Type B pancreatic cell (in vitro differentiated cells): ENCODE results near the gene LRRC71. TPM values are rescaled to one million over a fixed set of nuclear protein-coding genes. Genes with fewer than 3 reads are reported as not detected.

ENCODE experiments used
- DNase-seq: peaks from one replicate; pipeline ENCODE4 v3.0.0; 2021; ENCODE audit warnings: mixed read lengths; ENCODE audit not compliant: unreplicated experiment; ENCODE audit errors: extremely low spot score
- H3K27ac Mint-ChIP-seq: 2 replicates; pipeline ENCODE4 v1.8.0; 2021; ENCODE audit warnings: mild to moderate bottlenecking, mixed read lengths
- H3K27me3 Mint-ChIP-seq: 2 replicates; pipeline ENCODE4 v1.8.0; 2021; ENCODE audit warnings: mixed read lengths
- H3K36me3 Mint-ChIP-seq: 2 replicates; pipeline ENCODE4 v1.8.0; 2021; ENCODE audit warnings: mixed read lengths
- H3K4me1 Mint-ChIP-seq: one replicate; pipeline ENCODE4 v1.8.0; 2021; ENCODE audit warnings: mixed read lengths; ENCODE audit not compliant: unreplicated experiment
- H3K4me3 Mint-ChIP-seq: 2 replicates; pipeline ENCODE4 v1.8.0; 2021; ENCODE audit warnings: mild to moderate bottlenecking, mixed read lengths
- H3K9me3 Mint-ChIP-seq: 2 replicates; pipeline ENCODE4 v1.8.0; 2021; ENCODE audit warnings: mixed read lengths
- total RNA-seq: library from RNA; stranded (reverse); gene quantifications from 2 replicates; pipeline ENCODE4 v1.2.1, GENCODE V29; 2021; ENCODE audit warnings: low replicate concordance
- TF ChIP-seq, protein P1 (sequence below): fragments of 200-600 bp; sonication (generic); conservative IDR thresholded peaks from 2 replicates; pipeline ENCODE4 v1.5.0; 2021; ENCODE audit warnings: antibody characterized with exemption, mild to moderate bottlenecking

LRRC71 gene
- total RNA-seq, 1 donor from 2014 or later = 0.58 TPM

DNA sequence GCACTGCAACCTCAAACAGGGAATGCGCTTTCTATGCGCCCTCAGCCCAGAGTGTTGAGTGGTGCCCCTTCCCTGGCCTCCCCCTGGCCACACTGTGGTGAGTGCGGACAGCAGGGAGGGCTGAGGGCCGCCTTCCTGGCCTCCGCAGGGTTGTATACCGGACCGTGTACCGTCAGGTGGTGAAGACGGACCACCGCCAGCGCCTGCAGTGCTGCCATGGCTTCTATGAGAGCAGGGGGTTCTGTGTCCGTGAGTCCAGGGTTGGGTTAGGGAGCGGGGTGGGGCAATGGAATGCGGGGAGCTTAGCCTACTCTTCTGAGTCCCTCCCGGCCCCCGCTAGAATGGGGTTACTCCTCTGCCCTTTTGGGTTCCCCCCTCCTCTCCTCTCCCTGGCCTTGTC is 15.3 kb upstream of the LRRC71 start:
- no peak overlapping the region for H3K27ac Mint-ChIP-seq

DNA sequence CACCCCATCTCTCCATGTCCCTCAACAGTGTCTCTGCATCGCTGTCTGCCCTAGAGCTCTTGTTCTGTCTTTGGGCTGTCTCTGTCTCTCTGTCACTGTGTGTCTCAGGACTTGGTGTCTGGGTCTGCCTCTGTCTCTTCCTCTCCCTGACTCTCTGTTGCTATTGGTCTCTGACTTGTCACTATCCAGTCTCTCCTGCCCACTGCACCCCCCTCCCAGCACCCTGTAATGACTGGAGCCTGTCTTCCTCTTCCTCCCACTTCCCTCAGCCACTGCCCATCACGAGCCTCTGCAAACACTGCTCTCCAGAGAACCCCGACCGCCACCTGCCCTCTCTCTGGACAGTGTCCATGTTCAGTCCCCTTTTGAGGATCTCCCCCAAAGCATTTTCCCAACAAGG is 14.8 kb upstream of the LRRC71 start:
- no peak overlapping the region for H3K4me3 Mint-ChIP-seq
- peaks cover 36% of the 10 kb centered on the region for H3K27me3 Mint-ChIP-seq
- peaks cover 31% of the 10 kb centered on the region for H3K4me1 Mint-ChIP-seq

More for the DNA sequence above, 15.3 kb upstream of the LRRC71 start:
- Mint-ChIP-seq H3K4me3 (no peak overlapping the region), H3K36me3 (no peaks in the 10 kb centered on the region), H3K9me3 (no peaks in the 10 kb centered on the region), H3K27me3 (peaks cover 32% of the 10 kb centered on the region), H3K4me1 (peaks cover 31% of the 10 kb centered on the region)
- no peak for DNase-seq
- TF ChIP-seq, protein P1, sequence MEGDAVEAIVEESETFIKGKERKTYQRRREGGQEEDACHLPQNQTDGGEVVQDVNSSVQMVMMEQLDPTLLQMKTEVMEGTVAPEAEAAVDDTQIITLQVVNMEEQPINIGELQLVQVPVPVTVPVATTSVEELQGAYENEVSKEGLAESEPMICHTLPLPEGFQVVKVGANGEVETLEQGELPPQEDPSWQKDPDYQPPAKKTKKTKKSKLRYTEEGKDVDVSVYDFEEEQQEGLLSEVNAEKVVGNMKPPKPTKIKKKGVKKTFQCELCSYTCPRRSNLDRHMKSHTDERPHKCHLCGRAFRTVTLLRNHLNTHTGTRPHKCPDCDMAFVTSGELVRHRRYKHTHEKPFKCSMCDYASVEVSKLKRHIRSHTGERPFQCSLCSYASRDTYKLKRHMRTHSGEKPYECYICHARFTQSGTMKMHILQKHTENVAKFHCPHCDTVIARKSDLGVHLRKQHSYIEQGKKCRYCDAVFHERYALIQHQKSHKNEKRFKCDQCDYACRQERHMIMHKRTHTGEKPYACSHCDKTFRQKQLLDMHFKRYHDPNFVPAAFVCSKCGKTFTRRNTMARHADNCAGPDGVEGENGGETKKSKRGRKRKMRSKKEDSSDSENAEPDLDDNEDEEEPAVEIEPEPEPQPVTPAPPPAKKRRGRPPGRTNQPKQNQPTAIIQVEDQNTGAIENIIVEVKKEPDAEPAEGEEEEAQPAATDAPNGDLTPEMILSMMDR = no peak

DNA sequence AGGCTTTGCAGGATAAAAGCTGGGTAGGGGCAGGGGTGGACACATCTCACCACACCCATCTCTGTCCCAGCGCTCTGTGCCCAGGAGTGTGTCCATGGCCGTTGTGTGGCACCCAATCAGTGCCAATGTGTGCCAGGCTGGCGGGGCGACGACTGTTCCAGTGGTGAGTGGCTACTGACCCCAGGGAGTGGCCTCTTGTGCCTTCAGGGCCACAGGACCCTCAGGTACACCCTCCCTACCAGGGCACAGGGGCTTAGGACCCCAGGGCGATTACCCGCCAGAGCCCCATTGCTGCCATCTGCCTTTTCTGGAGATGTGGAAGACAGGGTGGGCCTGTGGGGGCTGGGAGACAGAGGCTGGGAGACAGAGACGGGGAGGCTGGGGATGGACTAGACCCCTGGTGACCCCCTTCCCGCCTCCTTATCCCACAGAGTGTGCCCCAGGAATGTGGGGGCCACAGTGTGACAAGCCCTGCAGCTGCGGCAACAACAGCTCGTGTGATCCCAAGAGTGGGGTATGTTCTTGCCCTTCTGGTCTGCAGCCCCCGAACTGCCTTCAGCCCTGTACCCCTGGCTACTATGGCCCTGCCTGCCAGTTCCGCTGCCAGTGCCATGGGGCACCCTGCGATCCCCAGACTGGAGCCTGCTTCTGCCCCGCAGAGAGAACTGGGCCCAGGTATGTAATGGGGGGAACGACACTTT is 14.1 kb upstream of the LRRC71 start:
- DNase-seq = no peak
- Mint-ChIP-seq H3K36me3 (no peaks in the 10 kb centered on the region), H3K4me1 (peaks cover 29% of the 10 kb centered on the region), H3K27ac (no peak overlapping the region), H3K9me3 (no peaks in the 10 kb centered on the region), H3K4me3 (no peak overlapping the region), H3K27me3 (peaks cover 33% of the 10 kb centered on the region)
- TF ChIP-seq, protein P1 = no peak

More for the DNA sequence above, 14.8 kb upstream of the LRRC71 start:
- Mint-ChIP-seq H3K36me3 (no peaks in the 10 kb centered on the region), H3K27ac (peak overlapping the region; percentile 48), H3K9me3 (no peaks in the 10 kb centered on the region)
- TF ChIP-seq, protein P1 = no peak
- no peak for DNase-seq

DNA sequence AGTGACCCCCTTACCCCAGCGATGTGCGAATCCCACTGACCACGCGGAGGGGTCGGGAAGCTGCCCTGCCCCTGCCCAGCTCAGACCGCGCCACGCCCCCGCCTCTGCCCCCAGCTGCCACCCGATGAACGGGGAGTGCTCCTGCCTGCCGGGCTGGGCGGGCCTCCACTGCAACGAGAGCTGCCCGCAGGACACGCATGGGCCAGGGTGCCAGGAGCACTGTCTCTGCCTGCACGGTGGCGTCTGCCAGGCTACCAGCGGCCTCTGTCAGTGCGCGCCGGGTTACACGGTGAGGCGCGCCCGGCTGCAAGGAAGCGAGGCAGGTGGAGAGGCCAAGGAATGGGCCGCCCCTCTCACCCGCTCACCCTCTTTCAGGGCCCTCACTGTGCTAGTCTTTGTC is 11.9 kb upstream of the LRRC71 start:
- peaks cover 33% of the 10 kb centered on the region for H3K27me3 Mint-ChIP-seq
- no peak overlapping the region for H3K27ac Mint-ChIP-seq
- DNase-seq = no peak
- H3K9me3 Mint-ChIP-seq = no peaks in the 10 kb centered on the region
- no peak overlapping the region for H3K4me3 Mint-ChIP-seq
- TF ChIP-seq, protein P1 = no peak
- peaks cover 16% of the 10 kb centered on the region for H3K4me1 Mint-ChIP-seq
- H3K36me3 Mint-ChIP-seq = no peaks in the 10 kb centered on the region

DNA sequence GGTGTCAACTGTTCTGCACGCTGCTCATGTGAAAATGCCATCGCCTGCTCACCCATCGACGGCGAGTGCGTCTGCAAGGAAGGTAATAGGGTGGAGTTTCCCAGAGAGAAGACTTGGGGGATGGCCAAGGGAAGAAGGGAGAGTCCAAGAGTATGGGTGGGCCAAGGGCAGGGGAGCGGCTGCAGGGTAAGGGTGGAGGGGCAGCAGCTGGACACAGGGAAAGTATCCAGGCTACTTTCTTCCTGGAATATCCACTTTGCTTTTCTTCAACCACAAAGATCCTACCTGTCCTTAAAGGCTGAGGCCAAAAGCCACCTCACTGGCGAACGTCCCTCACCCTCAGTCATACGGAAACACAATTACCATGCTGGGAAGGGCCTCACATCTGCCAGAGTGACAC is 11.5 kb upstream of the LRRC71 start:
- H3K27me3 Mint-ChIP-seq = peaks cover 31% of the 10 kb centered on the region
- no peak for DNase-seq
- H3K4me3 Mint-ChIP-seq = no peak overlapping the region
- no peaks in the 10 kb centered on the region for H3K36me3 Mint-ChIP-seq
- H3K27ac Mint-ChIP-seq = no peak overlapping the region
- TF ChIP-seq, protein P1 = no peak
- H3K9me3 Mint-ChIP-seq = no peaks in the 10 kb centered on the region
- peaks cover 12% of the 10 kb centered on the region for H3K4me1 Mint-ChIP-seq

DNA sequence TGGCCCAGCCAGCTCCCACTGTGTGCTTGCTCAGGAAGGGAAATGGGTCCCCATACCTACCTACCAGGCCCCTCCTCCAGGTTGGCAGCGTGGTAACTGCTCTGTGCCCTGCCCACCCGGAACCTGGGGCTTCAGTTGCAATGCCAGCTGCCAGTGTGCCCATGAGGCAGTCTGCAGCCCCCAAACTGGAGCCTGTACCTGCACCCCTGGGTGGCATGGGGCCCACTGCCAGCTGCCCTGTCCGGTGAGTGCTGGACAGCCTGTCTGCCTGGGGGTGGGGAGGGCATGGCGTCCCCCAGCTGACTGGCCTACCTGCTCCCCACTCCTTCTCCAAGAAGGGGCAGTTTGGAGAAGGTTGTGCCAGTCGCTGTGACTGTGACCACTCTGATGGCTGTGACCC is 10.8 kb upstream of the LRRC71 start:
- Mint-ChIP-seq H3K27me3 (peaks cover 33% of the 10 kb centered on the region), H3K27ac (no peak overlapping the region), H3K4me3 (no peak overlapping the region), H3K4me1 (peaks cover 9% of the 10 kb centered on the region), H3K9me3 (no peaks in the 10 kb centered on the region), H3K36me3 (no peaks in the 10 kb centered on the region)
- TF ChIP-seq, protein P1 = no peak
- no peak for DNase-seq
